SK-N-SH treated with all-trans-retinoic acid at 6 μM for 48 hours (cell line): ENCODE data around the gene TRAK1.

Experiments
- BACH2 ChIP-seq: fragments of 250-450 bp; sonication (Bioruptor Pico); IDR thresholded peaks from 2 replicates; pipeline ENCODE4 v1.9.0; 2021; ENCODE audit warnings: mild to moderate bottlenecking, borderline replicate concordance
- GLIS3 ChIP-seq: fragments of 250-450 bp; sonication (Bioruptor Pico); IDR thresholded peaks from 2 replicates; pipeline ENCODE4 v1.5.0; 2020; ENCODE audit warnings: mild to moderate bottlenecking, moderate library complexity
- ISL1 ChIP-seq: fragments of 250-450 bp; sonication (Bioruptor Pico); IDR thresholded peaks from 2 replicates; pipeline ENCODE4 v2.1.2; 2022; ENCODE audit warnings: mild to moderate bottlenecking, moderate library complexity
- OSR1 ChIP-seq: fragments of 250-450 bp; sonication (Bioruptor Pico); IDR thresholded peaks from 2 replicates; pipeline ENCODE4 v1.8.0; 2022; ENCODE audit warnings: moderate library complexity, mild to moderate bottlenecking, inconsistent platforms
- PPARA ChIP-seq: fragments of 250-450 bp; sonication (Bioruptor Pico); IDR thresholded peaks from 2 replicates; pipeline ENCODE4 v1.5.0; 2020; ENCODE audit warnings: mild to moderate bottlenecking, borderline replicate concordance
- TOX ChIP-seq: fragments of 250-450 bp; sonication (Bioruptor Pico); IDR thresholded peaks from 2 replicates; pipeline ENCODE4 v1.8.0; 2021; ENCODE audit warnings: mild to moderate bottlenecking, moderate library complexity, borderline replicate concordance
- ZC3H10 ChIP-seq: fragments of 250-450 bp; sonication (Bioruptor Pico); IDR thresholded peaks from 2 replicates; pipeline ENCODE4 v1.5.1; 2021; ENCODE audit warnings: mild to moderate bottlenecking, moderate library complexity
- ZFP30 ChIP-seq: fragments of 450-650 bp; formaldehyde crosslinking; IDR thresholded peaks from 2 replicates; pipeline ENCODE4 v1.5.0; 2022; ENCODE audit warnings: mild to moderate bottlenecking, moderate library complexity
- ZNF565 ChIP-seq: fragments of 450-650 bp; formaldehyde crosslinking; conservative IDR thresholded peaks from 2 replicates; pipeline ENCODE4 v1.5.0; 2020; ENCODE audit warnings: low read depth, mild to moderate bottlenecking, moderate library complexity
- TF ChIP-seq, protein P1 (sequence below): fragments of 250-450 bp; sonication (Bioruptor Pico); IDR thresholded peaks from 2 replicates; pipeline ENCODE4 v1.8.0; 2021; ENCODE audit warnings: low read depth, mild to moderate bottlenecking, moderate library complexity, borderline replicate concordance

GRCh38 chr3:42247576-42248027 is 156.4 kb downstream of the TRAK1 start:
- TF ChIP-seq, protein P1, sequence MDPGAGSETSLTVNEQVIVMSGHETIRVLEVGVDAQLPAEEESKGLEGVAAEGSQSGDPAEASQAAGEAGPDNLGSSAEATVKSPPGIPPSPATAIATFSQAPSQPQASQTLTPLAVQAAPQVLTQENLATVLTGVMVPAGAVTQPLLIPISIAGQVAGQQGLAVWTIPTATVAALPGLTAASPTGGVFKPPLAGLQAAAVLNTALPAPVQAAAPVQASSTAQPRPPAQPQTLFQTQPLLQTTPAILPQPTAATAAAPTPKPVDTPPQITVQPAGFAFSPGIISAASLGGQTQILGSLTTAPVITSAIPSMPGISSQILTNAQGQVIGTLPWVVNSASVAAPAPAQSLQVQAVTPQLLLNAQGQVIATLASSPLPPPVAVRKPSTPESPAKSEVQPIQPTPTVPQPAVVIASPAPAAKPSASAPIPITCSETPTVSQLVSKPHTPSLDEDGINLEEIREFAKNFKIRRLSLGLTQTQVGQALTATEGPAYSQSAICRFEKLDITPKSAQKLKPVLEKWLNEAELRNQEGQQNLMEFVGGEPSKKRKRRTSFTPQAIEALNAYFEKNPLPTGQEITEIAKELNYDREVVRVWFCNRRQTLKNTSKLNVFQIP (CRISPR knock-in tag): no peak
- TF ChIP-seq ISL1 (CRISPR knock-in tag) (no peak), GLIS3 (CRISPR knock-in tag) (no peak), OSR1 (CRISPR knock-in tag) (no peak), PPARA (no peak), ZNF565 (CRISPR knock-in tag) (no peak), TOX (CRISPR knock-in tag) (no peak), ZFP30 (no peak), ZC3H10 (CRISPR knock-in tag) (no peak), BACH2 (CRISPR knock-in tag) (no peak)
